Naive B cell (primary cell): Measurements from ENCODE around the gene OTUB1. TPM values are rescaled to one million over a fixed set of nuclear protein-coding genes. Genes with fewer than 3 reads are reported as not detected.

Source experiments
- ATAC-seq, 2 donors: fragments of 150-1000 bp; cut with Tn5 transposase; 2 replicates each; pipeline ENCODE4 v1.10.0; 2021; ENCODE audit warnings: low read depth in 2 of 2, mild to moderate bottlenecking in 2 of 2, moderate library complexity in 2 of 2
- DNase-seq: peaks from one replicate; pipeline ENCODE4 v3.0.0; 2022
- H3K27ac Mint-ChIP-seq, 6 donors: one replicate each; pipeline ENCODE4 v1.8.0; 2020 to 2022; ENCODE audit warnings: mild to moderate bottlenecking in 6 of 6, mixed read lengths in 6 of 6, moderate library complexity in 5 of 6, inconsistent platforms in 2 of 6
- H3K27me3 Mint-ChIP-seq, 3 donors: one replicate each; pipeline ENCODE4 v1.8.0; 2021 to 2022; ENCODE audit warnings: mixed read lengths in 3 of 3, mild to moderate bottlenecking in 1 of 3
- H3K36me3 Mint-ChIP-seq, 2 donors: one replicate each; pipeline ENCODE4 v1.8.0; 2020 to 2022; ENCODE audit warnings: mixed read lengths in 2 of 2, inconsistent platforms in 1 of 2, mild to moderate bottlenecking in 1 of 2
- H3K4me1 Mint-ChIP-seq, 3 donors: one replicate each; pipeline ENCODE4 v1.8.0; 2020 to 2022; ENCODE audit warnings: mixed read lengths in 3 of 3, inconsistent platforms in 1 of 3, mild to moderate bottlenecking in 1 of 3, moderate library complexity in 1 of 3
- H3K4me3 Mint-ChIP-seq, 8 donors: one replicate each; pipeline ENCODE4 v1.8.0; 2020 to 2022; ENCODE audit warnings: mild to moderate bottlenecking in 8 of 8, mixed read lengths in 8 of 8, moderate library complexity in 8 of 8, inconsistent platforms in 2 of 8
- H3K9me3 Mint-ChIP-seq, 7 donors: one replicate each; pipeline ENCODE4 v1.8.0; 2020 to 2022; ENCODE audit warnings: mixed read lengths in 7 of 7, mild to moderate bottlenecking in 5 of 7, inconsistent platforms in 2 of 7, moderate library complexity in 1 of 7
- polyA plus RNA-seq, 6 donors: library from polyadenylated mRNA; unstranded; fragments of 300-500 nt; fragmentation: Illumina TruSeq; gene quantifications; one replicate each; pipeline ENCODE4 v1.2.3, GENCODE V29; 2021; ENCODE audit warnings: low read depth in 6 of 6

Gene OTUB1
- polyA plus RNA-seq, 6 donors from 2014 or later: 101 to 151 (median 113) TPM

DNA sequence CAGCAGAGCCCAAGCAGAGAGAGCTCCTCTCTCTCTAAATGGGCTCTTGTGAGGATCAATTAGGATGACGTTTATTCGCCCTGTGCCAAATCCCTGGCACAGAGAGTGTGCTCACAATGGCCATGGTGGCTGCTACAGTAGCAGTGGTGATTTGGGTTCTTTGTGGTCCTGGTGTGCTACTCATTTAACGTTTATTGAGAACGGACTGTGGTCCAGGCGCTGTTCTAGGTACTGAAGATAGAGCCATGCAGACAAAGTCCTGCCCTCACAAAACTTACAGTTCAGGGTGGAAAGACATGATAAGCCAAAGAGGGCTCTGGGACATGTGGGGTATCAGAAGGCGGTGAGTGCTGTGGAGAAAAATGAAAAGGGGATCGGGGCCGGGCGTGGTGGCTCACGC is 5.3 kb downstream of the OTUB1 start:
- peaks cover 12 to 18% of the 10 kb centered on the region in 2 donors for H3K36me3 Mint-ChIP-seq
- peaks cover 23 to 52% (median 26%) of the 10 kb centered on the region in 3 donors for H3K4me1 Mint-ChIP-seq
- H3K9me3 Mint-ChIP-seq: no peaks in the 10 kb centered on the region
- H3K27me3 Mint-ChIP-seq: no peaks in the 10 kb centered on the region
- DNase-seq (no peak), ATAC-seq (no peak)
- H3K27ac Mint-ChIP-seq: peak overlapping the region in 1 of 6 donors; percentile 74
- H3K4me3 Mint-ChIP-seq: no peak overlapping the region

DNA sequence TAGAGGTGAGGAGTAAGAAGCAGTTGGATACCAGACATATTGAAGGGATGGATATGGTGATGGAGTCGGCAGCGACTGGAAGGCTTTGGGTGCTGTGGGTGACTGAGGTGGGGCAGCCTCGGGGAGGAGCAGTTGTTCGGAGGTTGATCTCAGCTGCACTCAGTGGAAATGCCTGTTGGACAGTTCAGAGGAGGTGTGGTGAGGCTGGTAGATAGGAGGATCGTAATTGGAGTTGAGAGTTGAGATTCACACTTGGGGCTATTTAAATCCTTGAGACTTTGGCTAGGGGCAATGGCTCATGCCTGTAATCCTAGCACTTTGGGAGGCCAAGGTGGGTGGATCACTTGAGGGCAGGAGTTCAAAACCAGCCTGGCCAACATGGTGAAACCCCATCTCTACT is 6.9 kb downstream of the OTUB1 start:
- DNase-seq (no peak), ATAC-seq (no peak)
- H3K9me3 Mint-ChIP-seq: no peaks in the 10 kb centered on the region
- H3K36me3 Mint-ChIP-seq: peaks cover 18 to 30% of the 10 kb centered on the region in 2 donors
- H3K27ac Mint-ChIP-seq: peak overlapping the region in 1 of 6 donors; percentile 96
- H3K4me3 Mint-ChIP-seq: no peak overlapping the region
- H3K4me1 Mint-ChIP-seq: peaks cover 16 to 42% (median 27%) of the 10 kb centered on the region in 3 donors
- H3K27me3 Mint-ChIP-seq: peaks cover 0 to 1% (median 0%) of the 10 kb centered on the region in 3 donors

DNA sequence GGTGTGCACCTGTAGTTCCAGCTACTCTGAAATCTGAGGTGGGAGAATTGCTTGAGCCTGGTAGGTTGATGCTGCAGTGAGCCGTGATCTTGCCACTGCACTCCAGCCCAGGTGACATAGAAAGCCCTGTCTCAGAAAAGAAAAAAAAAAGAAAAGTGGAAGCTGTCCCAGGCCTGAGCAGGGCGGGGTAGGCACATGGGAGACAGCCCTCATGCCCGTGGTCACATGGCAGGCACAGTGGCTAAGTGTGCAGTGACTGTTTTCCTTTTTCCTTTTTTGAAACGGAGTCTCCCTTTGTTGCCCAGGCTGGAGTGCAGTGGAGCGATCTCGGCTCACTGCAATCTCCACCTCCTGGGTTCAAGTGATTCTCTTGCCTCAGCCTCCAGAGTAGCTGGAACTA is 7.8 kb downstream of the OTUB1 start:
- peaks cover 18 to 34% of the 10 kb centered on the region in 2 donors for H3K36me3 Mint-ChIP-seq
- H3K27ac Mint-ChIP-seq: peak overlapping the region in 1 of 6 donors; percentile 47
- no peak overlapping the region for H3K4me3 Mint-ChIP-seq
- no peaks in the 10 kb centered on the region for H3K9me3 Mint-ChIP-seq
- DNase-seq (no peak), ATAC-seq (no peak)
- H3K4me1 Mint-ChIP-seq: peaks cover 12 to 42% (median 25%) of the 10 kb centered on the region in 3 donors
- peaks cover 0 to 5% (median 0%) of the 10 kb centered on the region in 3 donors for H3K27me3 Mint-ChIP-seq

DNA sequence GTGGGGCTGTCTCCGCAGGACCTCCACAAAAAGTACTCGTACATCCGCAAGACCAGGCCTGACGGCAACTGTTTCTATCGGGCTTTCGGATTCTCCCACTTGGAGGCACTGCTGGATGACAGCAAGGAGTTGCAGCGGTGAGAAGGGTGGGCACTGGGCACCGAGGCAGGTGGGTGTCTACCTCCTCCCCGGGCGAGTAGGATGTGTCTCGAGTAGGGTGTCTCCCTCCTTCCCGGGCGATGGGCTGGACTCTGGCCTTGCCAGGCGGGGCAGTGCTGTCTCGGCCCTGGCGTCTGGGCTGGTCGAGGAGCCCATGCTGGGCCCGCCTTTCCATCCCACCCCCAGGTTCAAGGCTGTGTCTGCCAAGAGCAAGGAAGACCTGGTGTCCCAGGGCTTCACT is 10.3 kb downstream of the OTUB1 start:
- Mint-ChIP-seq H3K27ac (peak overlapping the region in 1 of 6 donors; percentile 41), H3K9me3 (no peaks in the 10 kb centered on the region), H3K4me3 (no peak overlapping the region), H3K4me1 (peaks cover 9 to 38% (median 24%) of the 10 kb centered on the region in 3 donors), H3K27me3 (peaks cover 0 to 6% (median 0%) of the 10 kb centered on the region in 3 donors), H3K36me3 (peaks cover 10 to 31% of the 10 kb centered on the region in 2 donors)
- no peak for DNase-seq
- ATAC-seq: no peak

DNA sequence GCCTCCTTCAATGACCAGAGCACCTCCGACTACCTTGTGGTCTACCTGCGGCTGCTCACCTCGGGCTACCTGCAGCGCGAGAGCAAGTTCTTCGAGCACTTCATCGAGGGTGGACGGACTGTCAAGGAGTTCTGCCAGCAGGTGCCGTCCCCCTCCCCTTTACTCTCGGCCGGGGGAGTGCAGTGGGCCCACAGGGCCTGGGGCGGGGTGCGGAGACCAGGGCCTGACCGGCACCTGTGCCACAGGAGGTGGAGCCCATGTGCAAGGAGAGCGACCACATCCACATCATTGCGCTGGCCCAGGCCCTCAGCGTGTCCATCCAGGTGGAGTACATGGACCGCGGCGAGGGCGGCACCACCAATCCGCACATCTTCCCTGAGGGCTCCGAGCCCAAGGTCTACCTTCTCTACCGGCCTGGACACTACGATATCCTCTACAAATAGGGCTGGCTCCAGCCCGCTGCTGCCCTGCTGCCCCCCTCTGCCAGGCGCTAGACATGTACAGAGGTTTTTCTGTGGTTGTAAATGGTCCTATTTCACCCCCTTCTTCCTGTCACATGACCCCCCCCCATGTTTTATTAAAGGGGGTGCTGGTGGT is 11.0 kb downstream of the OTUB1 start:
- Mint-ChIP-seq H3K4me3 (peak overlapping the region in 2 of 8 donors; percentile 16 to 66), H3K4me1 (peaks cover 10 to 31% (median 26%) of the 10 kb centered on the region in 3 donors), H3K9me3 (no peaks in the 10 kb centered on the region), H3K27me3 (peaks cover 0 to 9% (median 4%) of the 10 kb centered on the region in 3 donors), H3K36me3 (peaks cover 10 to 27% of the 10 kb centered on the region in 2 donors), H3K27ac (peak overlapping the region in 2 of 6 donors; percentile 14 to 46)
- no peak for ATAC-seq
- DNase-seq: no peak

DNA sequence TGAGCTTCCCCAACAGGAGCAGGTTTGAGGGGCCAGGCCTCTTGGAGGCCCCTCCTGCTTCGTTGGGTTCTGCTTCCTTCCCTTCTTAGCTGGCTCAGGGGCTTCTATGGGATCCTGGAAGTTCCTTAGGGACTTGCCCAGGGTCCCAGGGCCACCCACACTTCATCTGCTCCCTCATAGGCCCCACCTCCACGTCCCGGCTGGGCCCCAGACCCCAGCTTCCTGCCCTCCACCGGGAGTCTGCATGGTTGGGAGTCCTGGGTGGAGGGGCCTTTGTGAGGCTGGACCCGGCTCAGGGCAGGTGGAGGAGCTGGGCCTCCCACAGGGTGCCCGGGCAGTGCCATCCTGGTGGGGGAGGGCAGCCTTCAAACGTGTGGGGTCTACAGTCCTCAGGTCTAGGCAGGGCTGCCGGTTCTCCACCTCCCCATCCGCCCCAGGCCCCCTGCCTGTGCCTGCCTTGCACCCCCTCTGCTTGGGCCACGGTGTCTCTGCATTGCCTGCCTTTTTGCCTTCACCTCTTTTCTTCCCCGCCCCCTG is 11.6 kb downstream of the OTUB1 start:
- no peak for ATAC-seq
- H3K9me3 Mint-ChIP-seq: no peaks in the 10 kb centered on the region
- peaks cover 10 to 27% (median 25%) of the 10 kb centered on the region in 3 donors for H3K4me1 Mint-ChIP-seq
- no peak for DNase-seq
- H3K27ac Mint-ChIP-seq: peak overlapping the region in 2 of 6 donors; percentile 24 to 46
- peaks cover 0 to 10% (median 4%) of the 10 kb centered on the region in 3 donors for H3K27me3 Mint-ChIP-seq
- H3K4me3 Mint-ChIP-seq: peak overlapping the region in 5 of 8 donors; percentile 15 to 74 (median 38)
- H3K36me3 Mint-ChIP-seq: peaks cover 10 to 27% of the 10 kb centered on the region in 2 donors

DNA sequence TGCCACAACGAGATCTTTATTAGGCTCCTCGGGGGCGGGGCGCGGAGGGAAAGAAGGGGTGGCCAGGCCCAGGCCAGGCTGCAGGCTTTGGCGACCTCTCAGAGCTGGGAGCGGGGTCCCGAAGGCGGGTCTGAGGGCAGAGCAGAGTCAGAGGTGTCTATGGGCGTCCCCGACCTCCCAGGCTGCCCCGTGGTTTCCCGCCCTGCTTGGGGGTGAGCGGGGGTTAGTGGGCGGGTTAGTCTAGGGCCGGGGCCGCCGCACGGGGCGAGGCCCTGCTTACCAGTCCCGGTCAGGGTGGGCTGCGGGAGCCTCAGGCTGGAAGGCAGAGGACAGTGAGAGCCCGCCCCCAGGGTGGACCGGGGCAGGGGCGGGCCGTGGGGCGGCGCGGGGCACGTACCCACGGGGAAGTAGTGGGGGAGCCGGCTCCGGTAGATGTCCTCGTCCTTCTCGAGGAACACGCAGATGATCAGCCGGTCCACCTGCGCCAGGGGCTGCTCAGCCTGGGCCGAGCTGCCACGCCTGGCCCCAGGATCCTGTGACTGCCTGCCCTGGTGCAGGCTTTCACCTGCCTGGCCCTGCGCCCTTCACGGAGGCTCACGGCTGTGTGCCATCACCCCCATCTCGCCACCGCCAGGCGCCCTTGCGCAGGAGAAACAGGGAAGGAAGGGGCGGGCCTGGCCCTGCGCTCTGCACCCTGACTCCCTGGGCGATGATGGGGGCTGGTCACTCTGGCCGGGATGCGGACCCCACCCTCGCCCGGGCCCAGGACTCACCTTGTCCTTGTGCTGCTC is 12.5 kb downstream of the OTUB1 start:
- Mint-ChIP-seq H3K27ac (peak overlapping the region in 2 of 6 donors; percentile 46 to 59), H3K4me3 (peak overlapping the region in 7 of 8 donors; percentile 42 to 74 (median 56)), H3K27me3 (peaks cover 0 to 16% (median 4%) of the 10 kb centered on the region in 3 donors), H3K4me1 (peaks cover 5 to 22% (median 19%) of the 10 kb centered on the region in 3 donors), H3K36me3 (peaks cover 6 to 27% of the 10 kb centered on the region in 2 donors), H3K9me3 (no peaks in the 10 kb centered on the region)
- peak; percentile 13 to 19 for ATAC-seq
- DNase-seq: no peak

DNA sequence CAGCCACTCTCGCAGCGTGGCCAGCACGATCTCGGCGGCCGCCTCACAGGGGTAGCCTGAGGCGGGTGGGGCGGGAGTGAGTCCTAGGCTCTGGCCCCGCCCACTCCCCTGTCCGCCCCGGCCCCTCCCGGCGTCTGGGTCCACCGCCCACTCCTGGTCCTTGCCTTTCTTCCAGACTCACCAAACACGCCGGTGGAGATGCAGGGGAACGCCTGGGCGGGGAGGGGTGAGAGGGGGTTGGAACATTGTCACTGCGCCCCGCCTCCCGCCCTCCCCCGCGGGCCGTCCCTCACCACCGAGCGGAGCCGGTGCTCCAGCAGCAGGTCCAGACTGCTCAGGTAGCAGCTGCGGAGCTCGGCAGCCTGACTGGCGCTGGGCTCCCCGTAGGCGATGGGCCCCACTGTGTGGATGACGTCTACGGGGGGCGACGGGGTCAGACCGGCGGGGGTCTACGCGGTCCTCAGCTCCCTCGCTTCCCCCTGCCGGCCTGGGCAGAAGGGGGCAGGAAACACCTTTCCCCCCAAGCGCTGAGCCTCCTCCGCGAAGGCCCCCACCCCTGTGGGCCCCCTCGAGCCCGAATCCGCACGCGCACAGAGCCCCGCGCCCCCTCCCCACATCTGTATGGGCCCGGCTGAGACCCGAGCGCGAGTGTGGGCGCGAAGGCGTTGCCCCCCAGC is 13.2 kb downstream of the OTUB1 start:
- H3K4me3 Mint-ChIP-seq: peak overlapping the region in 7 of 8 donors; percentile 15 to 84 (median 68)
- no peaks in the 10 kb centered on the region for H3K9me3 Mint-ChIP-seq
- H3K27ac Mint-ChIP-seq: peak overlapping the region in 1 of 6 donors; percentile 85
- H3K4me1 Mint-ChIP-seq: peaks cover 5 to 19% (median 17%) of the 10 kb centered on the region in 3 donors
- ATAC-seq (peak; percentile 57 to 58), DNase-seq (peak; percentile 35)
- H3K27me3 Mint-ChIP-seq: peaks cover 0 to 16% (median 4%) of the 10 kb centered on the region in 3 donors
- H3K36me3 Mint-ChIP-seq: peaks cover 6 to 23% of the 10 kb centered on the region in 2 donors

DNA sequence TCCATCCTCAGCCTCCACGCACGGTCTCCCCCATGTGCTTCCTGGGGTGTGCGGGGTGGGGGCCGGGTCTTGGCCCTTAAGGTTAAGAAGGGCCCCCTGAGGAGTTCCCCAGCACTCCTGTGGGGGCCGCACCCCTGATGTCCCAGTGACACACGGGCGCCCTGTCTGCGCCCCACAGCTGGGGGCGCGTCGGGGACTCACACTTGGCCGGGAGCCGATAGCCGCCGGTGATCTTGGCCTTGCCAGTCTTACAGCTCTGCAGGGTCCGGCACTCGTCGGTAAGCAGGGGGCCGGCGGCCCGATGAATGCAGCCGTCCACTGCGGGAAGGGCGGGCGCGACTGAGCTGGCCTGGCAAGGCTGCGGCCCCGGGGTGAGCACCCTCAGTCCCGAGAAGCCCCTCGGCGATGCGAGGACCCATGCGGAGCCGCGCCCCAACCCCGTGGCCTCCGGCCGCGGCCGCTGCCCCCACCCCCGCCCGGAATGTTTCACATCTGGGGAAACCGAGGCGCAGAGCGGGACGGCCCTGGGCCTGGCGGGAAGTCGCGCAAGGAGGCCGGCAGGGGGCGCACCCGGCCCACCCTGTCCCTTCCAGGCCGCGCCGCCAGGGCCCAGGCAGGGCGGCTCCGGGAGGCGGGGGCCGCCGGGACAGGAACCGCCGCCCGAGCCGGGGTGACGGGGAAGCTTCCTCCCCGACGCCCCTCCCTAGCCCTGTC is 13.9 kb downstream of the OTUB1 start:
- H3K27me3 Mint-ChIP-seq: peaks cover 0 to 16% (median 4%) of the 10 kb centered on the region in 3 donors
- H3K27ac Mint-ChIP-seq: peak overlapping the region in 1 of 6 donors; percentile 85
- peak overlapping the region in 7 of 8 donors; percentile 15 to 84 (median 68) for H3K4me3 Mint-ChIP-seq
- H3K4me1 Mint-ChIP-seq: peaks cover 5 to 18% (median 17%) of the 10 kb centered on the region in 3 donors
- ATAC-seq (peak; percentile 76), DNase-seq (peak; percentile 72)
- peaks cover 6 to 16% of the 10 kb centered on the region in 2 donors for H3K36me3 Mint-ChIP-seq
- H3K9me3 Mint-ChIP-seq: no peaks in the 10 kb centered on the region

DNA sequence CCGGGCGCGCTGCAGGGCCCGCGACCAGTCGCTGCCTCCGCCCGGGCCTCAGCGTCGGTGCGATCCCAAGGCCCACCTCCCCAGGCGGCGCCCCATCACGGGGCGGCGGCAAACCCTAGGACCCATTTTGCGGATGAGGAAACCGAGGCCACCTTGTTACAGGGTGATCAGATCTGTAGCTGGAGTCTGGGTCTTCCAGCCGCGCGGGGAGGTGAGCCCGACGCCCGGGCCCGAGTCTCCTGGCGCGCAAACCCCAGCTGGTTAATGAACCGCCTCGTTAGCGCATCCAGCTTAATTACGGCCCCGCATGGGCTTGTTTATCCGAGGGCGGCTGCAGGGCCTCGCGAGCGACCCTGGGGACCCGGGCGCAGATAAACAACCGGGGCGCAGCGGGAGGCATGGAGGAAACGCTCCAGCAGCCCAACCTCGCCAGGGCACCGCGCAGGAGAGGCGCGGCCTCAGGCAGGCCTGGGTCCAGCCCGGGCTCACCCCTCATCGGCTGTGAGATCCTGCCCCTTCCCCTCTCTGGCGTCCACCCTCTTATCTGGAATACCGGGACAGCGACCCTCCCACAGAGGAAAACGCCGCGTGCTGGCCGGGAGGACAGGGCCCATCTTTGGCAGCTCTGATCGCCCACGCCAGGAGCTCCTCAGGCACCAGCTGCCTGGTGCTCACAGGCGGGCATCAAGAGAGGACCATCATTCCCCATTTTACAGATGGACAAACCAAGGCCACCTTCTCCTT is 14.7 kb downstream of the OTUB1 start:
- Mint-ChIP-seq H3K27me3 (peaks cover 0 to 21% (median 4%) of the 10 kb centered on the region in 3 donors), H3K36me3 (peaks cover 6 to 16% of the 10 kb centered on the region in 2 donors), H3K27ac (peak overlapping the region in 1 of 6 donors; percentile 24), H3K9me3 (no peaks in the 10 kb centered on the region), H3K4me3 (peak overlapping the region in 7 of 8 donors; percentile 47 to 75 (median 59)), H3K4me1 (peaks cover 5 to 18% (median 17%) of the 10 kb centered on the region in 3 donors)
- ATAC-seq: no peak
- no peak for DNase-seq

DNA sequence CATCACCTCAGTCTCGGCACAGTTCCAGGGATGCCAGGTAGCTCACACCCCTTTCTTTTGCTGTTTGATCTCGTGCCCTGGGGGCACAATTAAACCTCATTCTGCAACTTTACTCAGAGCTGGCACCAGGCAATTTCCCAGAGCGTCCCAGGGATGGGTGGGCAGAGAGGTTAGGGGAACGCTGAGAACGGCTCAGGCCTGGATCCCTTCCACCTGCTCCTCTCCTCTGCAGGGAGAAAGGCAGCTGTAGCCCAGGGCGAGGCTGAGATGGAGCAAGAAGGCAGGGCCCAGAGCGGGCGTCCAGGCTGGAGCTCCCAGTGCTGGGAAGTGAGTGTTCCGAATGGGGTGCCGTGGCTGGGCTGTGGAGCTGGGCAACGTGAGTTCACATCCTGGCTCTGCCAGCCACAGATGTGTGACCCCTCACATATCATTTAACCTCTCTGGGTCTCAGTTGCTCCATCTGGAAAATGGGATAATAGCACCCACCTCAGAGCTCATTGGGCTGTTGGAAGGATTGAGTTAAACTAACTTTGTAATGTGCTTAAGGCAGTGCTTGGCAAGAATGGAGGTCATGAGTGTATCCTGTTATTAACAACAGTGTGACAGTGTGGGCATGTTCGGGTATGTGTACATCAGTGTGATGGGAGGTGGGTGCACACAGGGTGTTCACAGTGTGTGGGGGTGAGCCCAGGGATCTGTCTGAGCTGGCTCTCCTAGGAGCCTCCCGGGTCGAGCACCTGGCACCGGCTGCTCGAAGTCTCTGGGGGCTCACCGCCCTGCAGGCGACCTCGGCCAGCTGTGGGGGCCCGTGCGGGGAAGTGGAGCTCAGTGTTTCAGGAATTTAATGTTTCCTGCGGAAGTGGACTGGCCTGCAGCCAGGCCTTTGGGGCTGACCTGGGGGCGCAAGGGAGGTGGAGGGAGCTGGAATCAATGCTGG is 15.5 kb downstream of the OTUB1 start:
- Mint-ChIP-seq H3K9me3 (no peaks in the 10 kb centered on the region), H3K27me3 (peaks cover 4 to 27% (median 5%) of the 10 kb centered on the region in 3 donors)

More for the DNA sequence above, 15.5 kb downstream of the OTUB1 start:
- Mint-ChIP-seq H3K27ac (peak overlapping the region in 1 of 6 donors; percentile 34), H3K4me1 (peaks cover 5 to 21% (median 18%) of the 10 kb centered on the region in 3 donors), H3K4me3 (peak overlapping the region; percentile 47 to 75 (median 58)), H3K36me3 (peaks cover 6 to 16% of the 10 kb centered on the region in 2 donors)
- ATAC-seq (no peak), DNase-seq (no peak)
